ENCODE measurements around the gene VAV1. TPM values are rescaled to one million over a fixed set of nuclear protein-coding genes. Genes with fewer than 3 reads are reported as not detected.
"Not testable (repeated sequence)": the region's sequence is repeated elsewhere in the genome, so short reads cannot be mapped to it uniquely, and the experiment has no call there.

VAV1 gene
- polyA plus RNA-seq, 3 donors, result 1.2 to 1.8 (median 1.5) TPM

GRCh38 chr19:6862673-6863078 is 90.2 kb downstream of the VAV1 start:
- DNase-seq (ENCODE audit: extremely low read depth in 1 of 11, low read depth in 9 of 11, low spot score in 4 of 11), result peak; percentile 35 to 75 (median 61)

- DNase-seq (ENCODE audit: extremely low read depth in 1 of 11, low read depth in 9 of 11, low spot score in 4 of 11), result no peak
Measured at GRCh38 chr19:6864325-6864940, 91.9 kb downstream of the VAV1 start.

GRCh38 chr19:6865849-6866248 is 93.3 kb downstream of the VAV1 start:
- no peak for DNase-seq (ENCODE audit: extremely low read depth in 1 of 11, low read depth in 9 of 11, low spot score in 4 of 11)

GRCh38 chr19:6866741-6867151 is 94.2 kb downstream of the VAV1 start:
- no peak for DNase-seq (ENCODE audit: extremely low read depth in 1 of 11, low read depth in 9 of 11, low spot score in 4 of 11)

GRCh38 chr19:6868351-6868750 is 95.8 kb downstream of the VAV1 start:
- DNase-seq (ENCODE audit: extremely low read depth in 1 of 11, low read depth in 9 of 11, low spot score in 4 of 11), result no peak

- not testable (repeated sequence) for DNase-seq (ENCODE audit: extremely low read depth in 1 of 11, low read depth in 9 of 11, low spot score in 4 of 11)
Measured at GRCh38 chr19:6869151-6869882, 96.8 kb downstream of the VAV1 start.

- no peak for DNase-seq (ENCODE audit: extremely low read depth in 1 of 11, low read depth in 9 of 11, low spot score in 4 of 11)
Measured at GRCh38 chr19:6873708-6874431, 101.4 kb downstream of the VAV1 start.

- no peak for DNase-seq (ENCODE audit: extremely low read depth in 1 of 11, low read depth in 9 of 11, low spot score in 4 of 11)
Measured at GRCh38 chr19:6875218-6875617, 102.7 kb downstream of the VAV1 start.

GRCh38 chr19:6876748-6877147 is 104.2 kb downstream of the VAV1 start:
- DNase-seq (ENCODE audit: extremely low read depth in 1 of 11, low read depth in 9 of 11, low spot score in 4 of 11), result no peak

- no peak for DNase-seq (ENCODE audit: extremely low read depth in 1 of 11, low read depth in 9 of 11, low spot score in 4 of 11)
Measured at GRCh38 chr19:6877766-6878165, 105.3 kb downstream of the VAV1 start.

GRCh38 chr19:6886277-6886897 is 113.9 kb downstream of the VAV1 start:
- DNase-seq (ENCODE audit: extremely low read depth in 1 of 11, low read depth in 9 of 11, low spot score in 4 of 11), result no peak

- no peak for DNase-seq (ENCODE audit: extremely low read depth in 1 of 11, low read depth in 9 of 11, low spot score in 4 of 11)
Measured at GRCh38 chr19:6887316-6887715, 114.8 kb downstream of the VAV1 start, which contains the start of gene ADGRE1. ADGRE1 (plus strand) TSS chr19:6887579; CDS start chr19:6887609, 30 bp downstream.

GRCh38 chr19:6888967-6889366 is 116.5 kb downstream of the VAV1 start:
- no peak for DNase-seq (ENCODE audit: extremely low read depth in 1 of 11, low read depth in 9 of 11, low spot score in 4 of 11)

- no peak for DNase-seq (ENCODE audit: extremely low read depth in 1 of 11, low read depth in 9 of 11, low spot score in 4 of 11)
Measured at GRCh38 chr19:6890401-6890913, 117.9 kb downstream of the VAV1 start.

- no peak for DNase-seq (ENCODE audit: extremely low read depth in 1 of 11, low read depth in 9 of 11, low spot score in 4 of 11)
Measured at GRCh38 chr19:6890938-6891337, 118.4 kb downstream of the VAV1 start.

GRCh38 chr19:6891761-6892385 is 119.4 kb downstream of the VAV1 start:
- no peak for DNase-seq (ENCODE audit: extremely low read depth in 1 of 11, low read depth in 9 of 11, low spot score in 4 of 11)

GRCh38 chr19:6894313-6894712 is 121.8 kb downstream of the VAV1 start:
- DNase-seq (ENCODE audit: extremely low read depth in 1 of 11, low read depth in 9 of 11, low spot score in 4 of 11), result no peak

- no peak for DNase-seq (ENCODE audit: extremely low read depth in 1 of 11, low read depth in 9 of 11, low spot score in 4 of 11)
Measured at GRCh38 chr19:6903446-6903845, 130.9 kb downstream of the VAV1 start.

- DNase-seq (ENCODE audit: extremely low read depth in 1 of 11, low read depth in 9 of 11, low spot score in 4 of 11), result no peak
Measured at GRCh38 chr19:6906559-6907060, 134.1 kb downstream of the VAV1 start.
